Ovary (tissue), 3 donors: ENCODE data around the gene RNF114.

Experiments
- EP300 ChIP-seq: sonication (generic); formaldehyde crosslinking; IDR thresholded peaks from one replicate; pipeline ENCODE4 v1.6.1; 2017; ENCODE audit warnings: antibody characterized with exemption
- POLR2A ChIP-seq: fragments of 450-650 bp; IDR thresholded peaks from one replicate; pipeline ENCODE4 v1.6.1; 2017; ENCODE audit warnings: antibody characterized with exemption, mild to moderate bottlenecking, moderate library complexity
- TF ChIP-seq, protein P1 (sequence below), 3 donors: fragments of 450-650 bp in 2 of 3; fragments of 200-600 bp in 1 of 3; IDR thresholded peaks; one replicate each; pipeline versions ENCODE4 v1.5.1 to v1.8.0; 2016 to 2022; ENCODE audit warnings: antibody characterized with exemption in 3 of 3, mild to moderate bottlenecking in 1 of 3
- donor health status: DM: no; HTN: no; CAD: no.

DNA sequence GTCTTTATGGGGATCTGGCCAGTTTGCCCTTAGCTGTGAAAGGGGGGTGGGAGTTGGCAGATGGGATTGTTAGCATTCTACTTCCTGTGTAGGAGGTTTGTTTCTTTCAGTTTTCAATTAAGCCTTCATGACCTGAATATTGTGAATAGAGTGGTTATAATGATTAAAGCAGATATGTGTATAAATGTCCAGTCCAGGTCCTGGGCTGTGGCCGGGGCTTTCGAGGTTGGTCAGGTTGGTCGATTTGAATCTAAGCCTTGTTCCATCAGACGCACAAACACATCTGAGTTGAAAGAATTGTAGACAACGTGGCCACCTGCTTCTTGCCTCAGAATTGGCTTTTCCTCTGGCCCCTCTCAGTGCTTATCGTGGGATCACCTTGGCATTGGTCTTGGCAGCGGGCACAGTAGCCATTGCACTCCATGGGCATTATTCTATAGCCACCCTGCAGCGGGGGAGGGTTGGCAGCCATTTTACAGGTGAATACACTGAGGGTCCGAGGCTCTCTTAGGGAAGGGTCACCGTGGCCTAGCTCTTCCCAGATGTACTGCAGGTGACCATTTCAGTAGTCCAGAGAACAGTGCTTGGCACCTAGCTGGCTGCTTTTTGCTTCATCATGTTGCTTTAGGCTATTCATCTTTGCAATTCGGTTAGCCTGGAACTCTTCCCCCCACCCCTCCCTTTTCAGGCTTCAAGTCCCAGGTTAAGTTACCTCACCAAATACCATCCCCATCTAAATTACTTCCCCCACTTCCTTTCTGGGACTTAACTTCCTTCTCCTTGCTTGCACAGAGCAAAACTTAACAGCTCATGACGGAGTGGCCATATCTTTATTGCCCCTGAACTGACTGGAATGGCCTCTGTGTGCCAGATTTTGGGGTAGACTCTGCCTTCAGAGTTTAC lies 1.1 kb downstream of the RNF114 start:
- TF ChIP-seq, protein P1, sequence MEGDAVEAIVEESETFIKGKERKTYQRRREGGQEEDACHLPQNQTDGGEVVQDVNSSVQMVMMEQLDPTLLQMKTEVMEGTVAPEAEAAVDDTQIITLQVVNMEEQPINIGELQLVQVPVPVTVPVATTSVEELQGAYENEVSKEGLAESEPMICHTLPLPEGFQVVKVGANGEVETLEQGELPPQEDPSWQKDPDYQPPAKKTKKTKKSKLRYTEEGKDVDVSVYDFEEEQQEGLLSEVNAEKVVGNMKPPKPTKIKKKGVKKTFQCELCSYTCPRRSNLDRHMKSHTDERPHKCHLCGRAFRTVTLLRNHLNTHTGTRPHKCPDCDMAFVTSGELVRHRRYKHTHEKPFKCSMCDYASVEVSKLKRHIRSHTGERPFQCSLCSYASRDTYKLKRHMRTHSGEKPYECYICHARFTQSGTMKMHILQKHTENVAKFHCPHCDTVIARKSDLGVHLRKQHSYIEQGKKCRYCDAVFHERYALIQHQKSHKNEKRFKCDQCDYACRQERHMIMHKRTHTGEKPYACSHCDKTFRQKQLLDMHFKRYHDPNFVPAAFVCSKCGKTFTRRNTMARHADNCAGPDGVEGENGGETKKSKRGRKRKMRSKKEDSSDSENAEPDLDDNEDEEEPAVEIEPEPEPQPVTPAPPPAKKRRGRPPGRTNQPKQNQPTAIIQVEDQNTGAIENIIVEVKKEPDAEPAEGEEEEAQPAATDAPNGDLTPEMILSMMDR (IDR thresholded peaks at IDR 0.05): no peak
- TF ChIP-seq POLR2A (no peak), EP300 (no peak)
